Measurements from ENCODE around the gene MRPS6.
A peak's percentile ranks its signal among the peaks of the same experiment; 100 is the strongest.

MRPS6 gene

DNA sequence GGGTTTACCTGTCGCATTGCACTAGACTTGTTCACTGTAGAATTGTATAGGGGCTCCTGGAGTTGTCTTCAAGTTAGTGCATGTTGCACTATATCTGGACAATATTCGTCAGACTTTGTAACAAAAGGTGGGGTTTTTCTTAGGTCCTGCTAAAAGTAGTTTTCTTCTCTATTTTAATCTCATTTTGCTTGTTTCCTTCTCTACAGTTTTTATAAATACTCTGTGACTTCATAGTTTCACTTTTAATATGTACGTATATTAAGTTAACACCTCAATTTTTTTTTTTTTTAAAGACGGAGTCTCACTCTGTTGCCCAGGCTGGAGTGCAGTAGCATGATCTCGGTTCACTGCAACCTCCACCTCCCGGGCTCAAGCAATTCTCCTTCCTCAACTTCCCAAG, 26.5 kb upstream of the MRPS6 start:
- DNase-seq (ENCODE audit: low read depth): no peak
- TF ChIP-seq, protein P1, sequence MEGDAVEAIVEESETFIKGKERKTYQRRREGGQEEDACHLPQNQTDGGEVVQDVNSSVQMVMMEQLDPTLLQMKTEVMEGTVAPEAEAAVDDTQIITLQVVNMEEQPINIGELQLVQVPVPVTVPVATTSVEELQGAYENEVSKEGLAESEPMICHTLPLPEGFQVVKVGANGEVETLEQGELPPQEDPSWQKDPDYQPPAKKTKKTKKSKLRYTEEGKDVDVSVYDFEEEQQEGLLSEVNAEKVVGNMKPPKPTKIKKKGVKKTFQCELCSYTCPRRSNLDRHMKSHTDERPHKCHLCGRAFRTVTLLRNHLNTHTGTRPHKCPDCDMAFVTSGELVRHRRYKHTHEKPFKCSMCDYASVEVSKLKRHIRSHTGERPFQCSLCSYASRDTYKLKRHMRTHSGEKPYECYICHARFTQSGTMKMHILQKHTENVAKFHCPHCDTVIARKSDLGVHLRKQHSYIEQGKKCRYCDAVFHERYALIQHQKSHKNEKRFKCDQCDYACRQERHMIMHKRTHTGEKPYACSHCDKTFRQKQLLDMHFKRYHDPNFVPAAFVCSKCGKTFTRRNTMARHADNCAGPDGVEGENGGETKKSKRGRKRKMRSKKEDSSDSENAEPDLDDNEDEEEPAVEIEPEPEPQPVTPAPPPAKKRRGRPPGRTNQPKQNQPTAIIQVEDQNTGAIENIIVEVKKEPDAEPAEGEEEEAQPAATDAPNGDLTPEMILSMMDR (IDR thresholded peaks at IDR 0.05; ENCODE audit: low read depth, low read length, missing control alignments): no peak
- H3K4me3 ChIP-seq (ENCODE audit: low read depth, low read length): no peak overlapping the region; the same call in 1 of the 2 replicates

DNA sequence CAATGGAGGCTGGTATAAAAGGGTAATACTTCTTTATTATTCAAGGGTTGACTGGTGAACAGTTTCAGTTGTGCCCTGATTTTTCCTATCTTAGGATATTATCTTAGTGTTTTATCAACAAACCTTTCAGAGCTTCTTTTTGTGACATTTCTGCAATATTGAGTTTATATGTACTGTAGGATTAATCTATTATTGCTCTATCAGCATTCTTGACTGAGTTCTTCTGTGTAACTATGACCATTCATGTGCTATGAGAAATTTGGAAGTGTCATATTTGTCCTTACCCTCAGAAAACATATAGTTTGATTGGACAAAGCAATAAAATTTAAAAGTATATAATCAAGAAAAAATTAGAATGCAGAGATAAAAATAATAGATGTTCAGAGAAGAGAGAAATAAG, 25.5 kb upstream of the MRPS6 start:
- no peak overlapping the region for H3K4me3 ChIP-seq (ENCODE audit: low read depth, low read length)
- DNase-seq (ENCODE audit: low read depth): no peak
- TF ChIP-seq, protein P1 (IDR thresholded peaks at IDR 0.05; ENCODE audit: low read depth, low read length, missing control alignments): no peak

DNA sequence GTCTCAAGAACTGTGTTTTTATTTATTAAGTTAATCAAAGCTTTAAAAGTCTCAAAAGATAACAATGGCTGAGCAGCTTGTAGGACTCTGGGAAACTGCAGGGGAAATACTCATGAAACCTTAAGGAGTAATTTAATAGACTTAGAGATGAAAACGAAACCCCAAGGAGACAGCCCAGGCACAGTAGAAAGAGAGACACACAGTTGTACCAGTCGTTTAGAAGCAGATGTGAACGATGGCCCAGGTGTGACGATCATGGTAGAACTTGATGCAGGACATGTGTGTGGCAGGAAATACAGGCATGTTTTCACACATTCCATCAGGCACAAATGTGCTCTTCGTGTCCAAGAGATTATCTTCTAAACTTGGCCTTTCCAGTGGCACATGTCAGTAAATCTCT, 21.2 kb upstream of the MRPS6 start:
- DNase-seq (ENCODE audit: low read depth): no peak
- TF ChIP-seq, protein P1 (IDR thresholded peaks at IDR 0.05; ENCODE audit: low read depth, low read length, missing control alignments): no peak
- H3K4me3 ChIP-seq (ENCODE audit: low read depth, low read length): no peak overlapping the region

DNA sequence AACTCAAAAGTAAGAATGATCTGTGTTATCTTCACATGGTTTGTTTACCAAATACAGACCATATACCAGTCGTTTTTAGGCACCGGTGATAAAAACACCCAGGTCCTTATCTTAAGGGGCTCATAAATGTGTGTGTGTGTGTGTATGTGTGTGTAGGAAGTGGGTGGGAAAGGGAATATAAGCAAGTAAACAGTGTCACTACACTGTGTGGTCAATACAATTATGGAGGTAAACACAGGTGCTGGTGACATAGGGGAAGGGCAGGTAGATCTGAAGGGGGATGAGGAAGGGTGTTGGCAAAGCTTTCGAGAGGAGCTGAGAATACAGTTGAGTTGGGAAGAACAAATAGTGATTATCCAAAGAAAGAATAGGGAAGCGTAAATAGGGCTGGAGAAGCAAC, 19.1 kb upstream of the MRPS6 start:
- H3K4me3 ChIP-seq (ENCODE audit: low read depth, low read length): no peak overlapping the region
- TF ChIP-seq, protein P1 (IDR thresholded peaks at IDR 0.05; ENCODE audit: low read depth, low read length, missing control alignments): no peak
- no peak for DNase-seq (ENCODE audit: low read depth)

DNA sequence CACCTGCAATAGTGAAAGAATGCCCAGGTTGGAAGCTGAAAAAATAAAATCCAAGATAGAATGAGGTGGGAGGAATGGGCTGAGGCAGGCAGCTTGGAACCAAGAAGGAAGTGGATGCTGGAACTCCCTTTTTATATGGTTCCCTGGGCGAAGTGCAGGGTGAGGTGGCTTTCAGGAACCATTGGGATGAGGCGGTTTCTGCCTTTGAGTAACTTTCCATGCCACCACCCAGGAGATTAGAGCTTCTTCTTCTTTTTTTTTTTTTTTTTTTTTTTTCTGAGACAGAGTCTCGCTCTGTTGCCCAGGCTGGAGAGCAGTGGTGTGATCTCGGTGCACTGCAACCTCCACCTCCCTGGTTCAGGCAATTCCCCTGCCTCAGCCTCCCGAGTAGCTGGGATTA, 17.8 kb upstream of the MRPS6 start:
- no peak for DNase-seq (ENCODE audit: low read depth)
- H3K4me3 ChIP-seq (ENCODE audit: low read depth, low read length): no peak overlapping the region
- TF ChIP-seq, protein P1 (IDR thresholded peaks at IDR 0.05; ENCODE audit: low read depth, low read length, missing control alignments): no peak

DNA sequence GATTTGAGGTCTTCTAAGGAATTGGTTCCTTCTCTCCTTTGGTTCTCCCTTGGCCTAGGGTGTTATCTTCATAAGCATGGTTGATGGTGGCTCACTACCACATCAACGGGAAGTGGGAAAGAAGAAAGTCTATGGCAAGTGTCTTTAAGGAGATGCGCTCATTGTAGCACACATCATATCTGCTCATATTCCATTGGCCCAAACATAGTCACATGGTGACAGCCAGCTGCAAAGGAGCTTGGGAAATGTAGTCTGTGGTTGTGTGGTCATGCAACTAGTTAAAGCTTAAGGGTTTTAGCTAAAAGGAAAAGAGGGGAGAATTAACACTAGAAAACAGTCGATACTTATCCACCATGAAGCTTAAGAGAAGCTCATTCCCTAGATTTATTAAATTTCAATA, 11.4 kb upstream of the MRPS6 start:
- H3K4me3 ChIP-seq (ENCODE audit: low read depth, low read length): no peak overlapping the region
- TF ChIP-seq, protein P1 (IDR thresholded peaks at IDR 0.05; ENCODE audit: low read depth, low read length, missing control alignments): no peak
- peak; percentile 31 for DNase-seq (ENCODE audit: low read depth)

DNA sequence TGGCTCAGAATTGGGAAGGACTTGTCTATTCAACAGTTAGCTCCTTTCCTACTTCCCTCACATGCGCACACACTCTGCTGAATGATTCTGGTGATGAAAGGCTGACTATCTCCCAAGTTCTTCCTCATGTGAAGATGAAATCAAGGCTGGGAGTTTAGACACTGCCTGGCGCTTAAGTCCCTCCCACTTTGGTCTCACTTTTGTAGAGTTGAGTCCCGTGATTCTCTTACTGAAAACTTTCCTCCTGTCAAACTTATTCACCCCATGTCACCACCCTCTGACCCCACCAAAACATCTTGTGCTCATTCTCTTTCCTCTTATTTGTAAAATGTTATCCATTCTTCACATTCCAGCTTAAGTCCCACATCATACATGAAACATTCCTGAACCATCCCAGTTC, 8.4 kb upstream of the MRPS6 start:
- TF ChIP-seq, protein P1 (IDR thresholded peaks at IDR 0.05; ENCODE audit: low read depth, low read length, missing control alignments): no peak
- no peak for DNase-seq (ENCODE audit: low read depth)
- no peak overlapping the region for H3K4me3 ChIP-seq (ENCODE audit: low read depth, low read length)

Data from GM12864 (cell line).